K562 (cell line): ENCODE measurements around the gene MCAM. TPM values are rescaled to one million over a fixed set of nuclear protein-coding genes. Genes with fewer than 3 reads are reported as not detected.

Experiments used
- BMI1 ChIP-seq: fragments of 150-350 bp; IDR thresholded peaks from 2 replicates; pipeline ENCODE4 v1.6.1; 2014; ENCODE audit warnings: low read length
- EP400 ChIP-seq: fragments of 450-650 bp; IDR thresholded peaks from 2 replicates; pipeline ENCODE4 v1.6.1; 2017; ENCODE audit warnings: antibody characterized with exemption, mild to moderate bottlenecking, moderate library complexity
- ESRRB ChIP-seq: fragments of 250-450 bp; sonication (Bioruptor Pico); IDR thresholded peaks from 2 replicates; pipeline ENCODE4 v1.5.0; 2020; ENCODE audit warnings: mild to moderate bottlenecking, moderate library complexity, borderline replicate concordance
- ETV1 ChIP-seq: fragments of 450-650 bp; conservative IDR thresholded peaks from 2 replicates; pipeline ENCODE4 v1.6.1; 2016; ENCODE audit warnings: missing genetic modification characterization, control low read depth, low read depth, missing compliant biosample characterization
- HBP1 ChIP-seq: fragments of 450-650 bp; formaldehyde crosslinking; IDR thresholded peaks from 2 replicates; pipeline ENCODE4 v1.4.0; 2022; ENCODE audit warnings: missing genetic modification characterization
- IFI16 ChIP-seq: fragments of 250-450 bp; sonication (Bioruptor Pico); IDR thresholded peaks from 2 replicates; pipeline ENCODE4 v2.1.2; 2022; ENCODE audit warnings: mild to moderate bottlenecking, inconsistent platforms
- LCOR ChIP-seq: sonication (generic); formaldehyde crosslinking; IDR thresholded peaks from 2 replicates; pipeline ENCODE4 v1.8.0; 2022; ENCODE audit warnings: mild to moderate bottlenecking, missing genetic modification reagents
- MNT ChIP-seq, 2 experiments: fragments of 450-650 bp; conservative IDR thresholded peaks; 2 replicates each; pipeline ENCODE4 v1.6.1; 2017; ENCODE audit warnings: mild to moderate bottlenecking in 2 of 2, moderate library complexity in 2 of 2
- PHF8 ChIP-seq: fragments of 200-600 bp; sonication (generic); IDR thresholded peaks from 2 replicates; pipeline ENCODE4 v1.6.1; 2012; ENCODE audit warnings: mixed run types, mild to moderate bottlenecking, inconsistent platforms, low read length, moderate library complexity, borderline replicate concordance
- RAD21 ChIP-seq, 2 experiments: fragments of 250-450 bp in 1 of 2; fragments of 450-650 bp in 1 of 2; sonication (Bioruptor Pico) in 1 of 2; formaldehyde crosslinking in 1 of 2; IDR thresholded peaks in 1 of 2; conservative IDR thresholded peaks in 1 of 2; 2 replicates each; pipeline versions ENCODE4 v1.4.0 to v1.8.0; 2020 to 2022; ENCODE audit warnings: mild to moderate bottlenecking in 2 of 2, moderate library complexity in 1 of 2
- RUNX1 ChIP-seq: sonication (generic); IDR thresholded peaks from 2 replicates; pipeline ENCODE4 v1.6.1; 2016; ENCODE audit warnings: antibody characterized with exemption, low read depth
- TCFL5 ChIP-seq: fragments of 250-450 bp; sonication (Bioruptor Pico); conservative IDR thresholded peaks from 2 replicates; pipeline ENCODE4 v1.6.1; 2021; ENCODE audit warnings: mild to moderate bottlenecking, moderate library complexity, matching md5 sums
- ZBTB9 ChIP-seq: fragments of 450-650 bp; formaldehyde crosslinking; IDR thresholded peaks from 2 replicates; pipeline ENCODE4 v1.4.0; 2020; ENCODE audit warnings: mild to moderate bottlenecking, moderate library complexity
- ZNF140 ChIP-seq: fragments of 250-450 bp; sonication (Bioruptor Pico); IDR thresholded peaks from 2 replicates; pipeline ENCODE4 v1.8.0; 2021; ENCODE audit warnings: moderate library complexity, mild to moderate bottlenecking, inconsistent platforms
- ZNF174 ChIP-seq: fragments of 250-450 bp; sonication (Bioruptor Pico); IDR thresholded peaks from 2 replicates; pipeline ENCODE4 v1.4.0; 2020; ENCODE audit warnings: mild to moderate bottlenecking
- ZNF449 ChIP-seq: fragments of 250-450 bp; sonication (Bioruptor Pico); IDR thresholded peaks from 2 replicates; pipeline ENCODE4 v1.8.0; 2022; ENCODE audit warnings: moderate library complexity, mild to moderate bottlenecking, inconsistent platforms
- ZNF518B ChIP-seq: fragments of 250-450 bp; sonication (Bioruptor Pico); IDR thresholded peaks from 2 replicates; pipeline ENCODE4 v1.5.0; 2021; ENCODE audit warnings: mild to moderate bottlenecking, moderate library complexity
- ZNF583 ChIP-seq: fragments of 250-450 bp; sonication (Bioruptor Pico); IDR thresholded peaks from 2 replicates; pipeline ENCODE4 v1.4.0; 2020
- polyA plus RNA-seq, 8 experiments: library from polyadenylated mRNA; depleted of rRNA in 4 of 8; stranded (reverse) in 5 of 8; unstranded in 3 of 8; fragments of >200 nt; fragmentation: Nextera tagmentation in 2 of 8; fragmentation: Illumina TruSeq in 1 of 8; extraction: Ambion mirVana in 2 of 8; extraction: Trizol in 1 of 8; gene quantifications; 2 replicates each; pipeline versions ENCODE4 v1.2.1 to v1.2.3, GENCODE V29; 2011 to 2014; ENCODE audit warnings: inconsistent platforms in 1 of 8, missing spikeins in 1 of 8
- total RNA-seq, 7 experiments: library from RNA; depleted of rRNA in 6 of 7; stranded (reverse); fragments of >200 nt in 6 of 7; fragmentation: Illumina TruSeq in 2 of 7; extraction: Trizol in 2 of 7; gene quantifications; 2 replicates each; pipeline versions ENCODE4 v1.2.1 to v1.2.3, GENCODE V29; 2011 to 2021; ENCODE audit warnings: low replicate concordance in 1 of 7

Gene MCAM
- total and polyA plus RNA-seq, 9 of the 15 experiments (the other 6 are each of a cell fraction or from before 2014, with no cell fraction given) = 14.7 to 118 (median 53.6) TPM

GRCh38 chr11:119320776-119321524, 4.0 kb upstream of the MCAM start (continued):
- TF ChIP-seq ZNF518B (CRISPR knock-in tag) (no peak), ZNF174 (CRISPR knock-in tag) (no peak), TCFL5 (CRISPR knock-in tag) (no peak), PHF8 (peak; percentile 74), IFI16 (CRISPR knock-in tag) (no peak), ZNF449 (CRISPR knock-in tag) (no peak), ZNF140 (CRISPR knock-in tag) (no peak), MNT (conservative IDR thresholded peaks at IDR 0.05) (peak; percentile 31 to 40; a peak in 2 of 4 replicates), HBP1 (CRISPR knock-in tag) (no peak), LCOR (CRISPR knock-in tag) (0 out of 2 replicates have a peak, but pooled peaks have one; percentile 22), ETV1 (tag) (peak; percentile 86), EP400 (peak; percentile 57), RAD21 (CRISPR knock-in tag; conservative IDR thresholded peaks at IDR 0.05 in 1 of 2, IDR thresholded peaks at IDR 0.05 in 1 of 2) (no peak), ZNF583 (CRISPR knock-in tag) (no peak), RUNX1 (no peak), BMI1 (no peak), ESRRB (CRISPR knock-in tag) (no peak), ZBTB9 (CRISPR knock-in tag) (no peak; the same call in 1 of the 2 replicates)
